IPS-20b (cell line): Measurements from ENCODE around the gene MSANTD3.

Source experiments
- H3K27ac ChIP-seq: one replicate; pipeline ENCODE4 v1.5.1; 2013; ENCODE audit warnings: low read length
- H3K27me3 ChIP-seq: 2 replicates; pipeline ENCODE4 v1.6.1; 2013; ENCODE audit warnings: mild to moderate bottlenecking, low read length, inconsistent platforms; ENCODE audit not compliant: insufficient read depth
- H3K36me3 ChIP-seq: 2 replicates; pipeline ENCODE4 v1.6.1; 2013; ENCODE audit warnings: low read depth, mild to moderate bottlenecking, inconsistent platforms, low read length, moderate library complexity; ENCODE audit not compliant: insufficient read depth
- H3K4me1 ChIP-seq: 2 replicates; pipeline ENCODE4 v1.6.1; 2013; ENCODE audit warnings: mild to moderate bottlenecking, control low read depth, inconsistent platforms, low read length, moderate library complexity; ENCODE audit not compliant: insufficient read depth
- H3K4me3 ChIP-seq: 2 replicates; pipeline ENCODE4 v1.5.1; 2013; ENCODE audit warnings: mild to moderate bottlenecking, low read length, inconsistent platforms
- H3K9ac ChIP-seq: 2 replicates; pipeline ENCODE4 v1.6.1; 2013; ENCODE audit warnings: low read depth, mild to moderate bottlenecking, inconsistent platforms, low read length, moderate library complexity
- H3K9me3 ChIP-seq: 2 replicates; pipeline ENCODE4 v1.6.1; 2013; ENCODE audit warnings: mild to moderate bottlenecking, low read depth, low read length, inconsistent platforms; ENCODE audit not compliant: insufficient read depth

Gene MSANTD3

GRCh38 chr9:100447041-100447440 lies 20.1 kb downstream of the MSANTD3 start:
- no peak overlapping the region for H3K4me3 ChIP-seq
- H3K4me1 ChIP-seq, result 0 out of 2 replicates have a peak, but pooled peaks cover 5% of the 10 kb centered on the region
- no peaks in the 10 kb centered on the region for H3K27me3 ChIP-seq
- H3K36me3 ChIP-seq, result peaks cover 54% of the 10 kb centered on the region
- no peak overlapping the region for H3K9ac ChIP-seq
- H3K9me3 ChIP-seq, result no peaks in the 10 kb centered on the region
- H3K27ac ChIP-seq, result no peak overlapping the region

GRCh38 chr9:100448266-100448665 lies 21.3 kb downstream of the MSANTD3 start:
- Histone ChIP-seq H3K27ac (no peak overlapping the region), H3K9ac (no peak overlapping the region), H3K9me3 (no peaks in the 10 kb centered on the region), H3K4me3 (no peak overlapping the region), H3K27me3 (no peaks in the 10 kb centered on the region), H3K4me1 (0 out of 2 replicates have a peak, but pooled peaks cover 5% of the 10 kb centered on the region), H3K36me3 (peaks cover 58% of the 10 kb centered on the region)

- no peak overlapping the region for H3K9ac ChIP-seq
- no peaks in the 10 kb centered on the region for H3K9me3 ChIP-seq
- H3K27me3 ChIP-seq, result no peaks in the 10 kb centered on the region
- H3K4me3 ChIP-seq, result no peak overlapping the region
- no peak overlapping the region for H3K27ac ChIP-seq
- peaks cover 50% of the 10 kb centered on the region for H3K36me3 ChIP-seq
- H3K4me1 ChIP-seq, result 0 out of 2 replicates have a peak, but pooled peaks cover 5% of the 10 kb centered on the region
These were observed 22.5 kb downstream of the MSANTD3 start for GRCh38 chr9:100449420-100449819.

- Histone ChIP-seq H3K27ac (no peak overlapping the region), H3K27me3 (no peaks in the 10 kb centered on the region), H3K9ac (no peak overlapping the region), H3K9me3 (no peaks in the 10 kb centered on the region), H3K4me3 (no peak overlapping the region), H3K4me1 (no peaks in the 10 kb centered on the region), H3K36me3 (peaks cover 36% of the 10 kb centered on the region)
These were observed 26.0 kb downstream of the MSANTD3 start for GRCh38 chr9:100452894-100453293.

- no peak overlapping the region for H3K9ac ChIP-seq
- H3K27me3 ChIP-seq, result no peaks in the 10 kb centered on the region
- no peaks in the 10 kb centered on the region for H3K9me3 ChIP-seq
- no peak overlapping the region for H3K4me3 ChIP-seq
- H3K36me3 ChIP-seq, result peaks cover 25% of the 10 kb centered on the region
- no peaks in the 10 kb centered on the region for H3K4me1 ChIP-seq
- no peak overlapping the region for H3K27ac ChIP-seq
These were observed 28.5 kb downstream of the MSANTD3 start for GRCh38 chr9:100455470-100455869.

- Histone ChIP-seq H3K36me3 (peaks cover 7% of the 10 kb centered on the region), H3K9ac (no peak overlapping the region), H3K9me3 (no peaks in the 10 kb centered on the region), H3K4me1 (peaks cover 3% of the 10 kb centered on the region; the same call in 1 of the 2 replicates), H3K27me3 (no peaks in the 10 kb centered on the region), H3K27ac (no peak overlapping the region), H3K4me3 (no peak overlapping the region)
These were observed 30.6 kb downstream of the MSANTD3 start for GRCh38 chr9:100457517-100457916.

GRCh38 chr9:100459963-100460362 lies 33.0 kb downstream of the MSANTD3 start:
- peaks cover 5% of the 10 kb centered on the region; the same call in 1 of the 2 replicates for H3K4me1 ChIP-seq
- no peak overlapping the region for H3K9ac ChIP-seq
- no peak overlapping the region for H3K27ac ChIP-seq
- no peak overlapping the region for H3K4me3 ChIP-seq
- H3K36me3 ChIP-seq, result no peaks in the 10 kb centered on the region
- H3K9me3 ChIP-seq, result no peaks in the 10 kb centered on the region
- H3K27me3 ChIP-seq, result no peaks in the 10 kb centered on the region

- Histone ChIP-seq H3K27ac (no peak overlapping the region), H3K36me3 (no peaks in the 10 kb centered on the region), H3K9me3 (no peaks in the 10 kb centered on the region), H3K9ac (no peak overlapping the region), H3K4me1 (peaks cover 5% of the 10 kb centered on the region; the same call in 1 of the 2 replicates), H3K27me3 (no peaks in the 10 kb centered on the region), H3K4me3 (no peak overlapping the region)
These were observed 38.3 kb downstream of the MSANTD3 start for GRCh38 chr9:100465274-100465673.

- Histone ChIP-seq H3K4me3 (no peak overlapping the region), H3K9me3 (no peaks in the 10 kb centered on the region), H3K27me3 (no peaks in the 10 kb centered on the region), H3K27ac (no peak overlapping the region), H3K4me1 (peaks cover 5% of the 10 kb centered on the region; the same call in 1 of the 2 replicates), H3K36me3 (no peaks in the 10 kb centered on the region), H3K9ac (no peak overlapping the region)
These were observed 38.8 kb downstream of the MSANTD3 start for GRCh38 chr9:100465761-100466160.

GRCh38 chr9:100466171-100466828 lies 39.4 kb downstream of the MSANTD3 start:
- H3K36me3 ChIP-seq, result no peaks in the 10 kb centered on the region
- no peaks in the 10 kb centered on the region for H3K9me3 ChIP-seq
- H3K4me1 ChIP-seq, result peaks cover 5% of the 10 kb centered on the region; the same call in 1 of the 2 replicates
- no peak overlapping the region for H3K4me3 ChIP-seq
- H3K27me3 ChIP-seq, result no peaks in the 10 kb centered on the region
- H3K27ac ChIP-seq, result no peak overlapping the region
- no peak overlapping the region for H3K9ac ChIP-seq

- no peaks in the 10 kb centered on the region for H3K36me3 ChIP-seq
- no peak overlapping the region for H3K27ac ChIP-seq
- no peak overlapping the region for H3K9ac ChIP-seq
- H3K9me3 ChIP-seq, result no peaks in the 10 kb centered on the region
- H3K4me3 ChIP-seq, result no peak overlapping the region
- peaks cover 5% of the 10 kb centered on the region; the same call in 1 of the 2 replicates for H3K4me1 ChIP-seq
- no peaks in the 10 kb centered on the region for H3K27me3 ChIP-seq
These were observed 39.9 kb downstream of the MSANTD3 start for GRCh38 chr9:100466829-100467221.

GRCh38 chr9:100468041-100468440 lies 41.1 kb downstream of the MSANTD3 start:
- H3K27ac ChIP-seq, result no peak overlapping the region
- H3K4me1 ChIP-seq, result peaks cover 8% of the 10 kb centered on the region; the same call in 1 of the 2 replicates
- no peaks in the 10 kb centered on the region for H3K36me3 ChIP-seq
- no peaks in the 10 kb centered on the region for H3K27me3 ChIP-seq
- no peaks in the 10 kb centered on the region for H3K9me3 ChIP-seq
- H3K4me3 ChIP-seq, result no peak overlapping the region
- no peak overlapping the region for H3K9ac ChIP-seq
